ENCODE data around the gene COX18. TPM values are rescaled to one million over a fixed set of nuclear protein-coding genes. Genes with fewer than 3 reads are reported as not detected.

COX18 gene
- total and polyA plus RNA-seq, 2 of the 4 experiments (the other 2 are of a cell fraction): 8.0 to 22.0 TPM

- no TSS peak for BruUV-seq (replicated peaks)
- Histone ChIP-seq H4K5ac (ENCODE audit: low read depth, low read length) (no peak overlapping the region), H3K4me2 (ENCODE audit: low read depth, low read length) (no peak overlapping the region), H3K9me3 (ENCODE audit: control insufficient read depth, insufficient read depth, low read length) (no peaks in the 10 kb centered on the region), H3K14ac (replicated peaks; ENCODE audit: low read depth, low read length) (no peak overlapping the region), H2AK5ac (ENCODE audit: low read depth, low read length) (no peak overlapping the region), H4K8ac (ENCODE audit: low read depth in 2 of 2, low read length in 2 of 2) (no peak overlapping the region), H2BK20ac (ENCODE audit: low read depth, low read length) (no peak overlapping the region), H2AK9ac (replicated peaks; ENCODE audit: low read depth, low read length, poor library complexity) (no peak overlapping the region), H4K91ac (ENCODE audit: insufficient read depth, low read depth, low read length) (no peak overlapping the region), H2BK5ac (ENCODE audit: low read depth, low read length, poor library complexity, severe bottlenecking) (no peak overlapping the region), H3K56ac (ENCODE audit: extremely low read depth, insufficient read depth, low read length) (no peak overlapping the region), H3K18ac (ENCODE audit: low read depth, low read length) (no peak overlapping the region), H2BK15ac (ENCODE audit: low read depth, low read length) (no peak overlapping the region), H3K27me3 (ENCODE audit: control insufficient read depth, insufficient read depth, low read length) (peaks cover 2% of the 10 kb centered on the region), H3K4me3 (ENCODE audit: insufficient read depth, low read depth, low read length) (no peak overlapping the region), H3K9me1 (ENCODE audit: insufficient read depth, low read length) (no peaks in the 10 kb centered on the region), H3K9ac (ENCODE audit: low read depth, low read length) (no peak overlapping the region), H3K23ac (ENCODE audit: low read depth, low read length) (no peak overlapping the region), H2AFZ (replicated peaks; ENCODE audit: low read length, poor library complexity) (no peak overlapping the region), H2BK120ac (ENCODE audit: low read depth, low read length) (no peak overlapping the region), H3K4me1 (ENCODE audit: control insufficient read depth, insufficient read depth, low read length) (no peaks in the 10 kb centered on the region), H3K27ac (ENCODE audit: insufficient read depth, low read length) (no peak overlapping the region), H3K79me1 (ENCODE audit: low read depth in 1 of 2, low read length in 2 of 2) (no peaks in the 10 kb centered on the region), H4K20me1 (ENCODE audit: insufficient read depth, low read length) (no peaks in the 10 kb centered on the region), H3K4ac (ENCODE audit: low read depth, low read length) (no peak overlapping the region), H3K36me3 (ENCODE audit: control insufficient read depth, insufficient read depth, low read length) (no peaks in the 10 kb centered on the region)
- CTCF ChIA-PET: interaction anchor here (1.5 kb wide), 1 partner anchor 136 kb away, joined by 3 read pairs; no protein-coding TSS in a partner anchor
- in situ Hi-C loops (cut with MboI; ENCODE audit: low sequenced_read_pairs): no loop called here
- ATAC-seq (ENCODE audit: low read depth) (peak; percentile 70; the same call in 1 of the 2 replicates), DNase-seq (peak; percentile 31)
- POLR2A ChIA-PET (ENCODE audit: unreplicated experiment): no interaction called here
- no peak for TF ChIP-seq SMC3 (IDR thresholded peaks at IDR 0.05; ENCODE audit: low read depth, low read length)
- no peak for TF ChIP-seq MAZ (IDR thresholded peaks at IDR 0.05; ENCODE audit: borderline replicate concordance, low read depth, low read length)
- TF ChIP-seq RCOR1 (IDR thresholded peaks at IDR 0.05; ENCODE audit: insufficient replicate concordance, low read length): no peak
- peak; percentile 69 for TF ChIP-seq RAD21 (IDR thresholded peaks at IDR 0.05; ENCODE audit: low read length)
- TF ChIP-seq CTCF (conservative IDR thresholded peaks at IDR 0.05; ENCODE audit: low read depth, low read length): peak; percentile 49
- dilution Hi-C loops (cut with HindIII; ENCODE audit: low sequenced_read_pairs, unreplicated experiment): no loop called here
- intact Hi-C loops (cut with micrococcal nuclease): loop anchor here (10.0 kb wide), 1 partner anchor 697 kb away; no protein-coding TSS in a partner anchor
- WGBS, 2 experiments (ENCODE audit: extremely low coverage in 2 of 2, insufficient read length in 1 of 2): no CpG with 5 or more reads among the region's 1 CpG
These were observed 47.9 kb downstream of the COX18 start for GRCh38 chr4:73021634-73022033.
